ENCODE results near the gene SERP2.

- TF ChIP-seq EHMT2 (IDR thresholded peaks at IDR 0.05) (no peak), NCOR1 (IDR thresholded peaks at IDR 0.05) (no peak), FOS (IDR thresholded peaks at IDR 0.05; ENCODE audit: extremely low read depth, insufficient read length) (no peak), SIN3A (IDR thresholded peaks at IDR 0.05; ENCODE audit: borderline replicate concordance in 2 of 2, control insufficient read depth in 1 of 2, low read depth in 2 of 2, low read length in 2 of 2) (no peak), SNRNP70 (optimal IDR thresholded peaks at IDR 0.05; ENCODE audit: low read depth, low read length) (no peak), MTA2 (IDR thresholded peaks at IDR 0.05; ENCODE audit: low read depth) (no peak), ZNF551 (CRISPR knock-in tag; IDR thresholded peaks at IDR 0.05) (no peak), BDP1 (IDR thresholded peaks at IDR 0.05; ENCODE audit: insufficient read depth, insufficient read length) (no peak)
- TF ChIP-seq, protein P1, sequence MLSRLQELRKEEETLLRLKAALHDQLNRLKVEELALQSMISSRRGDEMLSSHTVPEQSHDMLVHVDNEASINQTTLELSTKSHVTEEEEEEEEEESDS (CRISPR knock-in tag; IDR thresholded peaks at IDR 0.05) = no peak
Observed at GRCh38 chr13:44423824-44424223, 50.2 kb downstream of the SERP2 start.

Data from K562 (cell line).